ENCODE data around the gene KCP.

Gene KCP

DNA sequence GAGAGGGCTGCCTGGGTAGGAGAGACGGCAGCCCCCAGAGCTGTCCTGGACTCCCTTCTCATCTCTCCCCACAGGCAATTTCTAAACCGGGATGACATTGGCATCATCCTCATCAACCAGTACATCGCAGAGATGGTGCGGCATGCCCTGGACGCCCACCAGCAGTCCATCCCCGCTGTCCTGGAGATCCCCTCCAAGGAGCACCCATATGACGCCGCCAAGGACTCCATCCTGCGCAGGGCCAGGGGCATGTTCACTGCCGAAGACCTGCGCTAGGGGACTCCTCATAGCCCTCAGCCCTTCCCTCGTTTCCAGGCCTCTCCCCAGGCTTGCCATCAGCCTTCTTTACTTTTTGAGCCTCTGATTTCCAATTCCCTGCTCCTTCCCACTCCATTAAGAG, 45.2 kb downstream of the KCP start:
- TF ChIP-seq NFIC (IDR thresholded peaks at IDR 0.05) (no peak), TAF1 (IDR thresholded peaks at IDR 0.05; ENCODE audit: low read depth) (no peak), CEBPB (IDR thresholded peaks at IDR 0.05) (no peak), MAX (IDR thresholded peaks at IDR 0.05) (no peak), ZBTB7A (IDR thresholded peaks at IDR 0.05; ENCODE audit: low read depth) (no peak), EP300 (IDR thresholded peaks at IDR 0.05; ENCODE audit: borderline replicate concordance) (no peak), TCF12 (IDR thresholded peaks at IDR 0.05; ENCODE audit: low read depth) (no peak), RAD21 (IDR thresholded peaks at IDR 0.05; ENCODE audit: low read depth) (no peak), EGR1 (IDR thresholded peaks at IDR 0.05) (no peak), FOXM1 (IDR thresholded peaks at IDR 0.05; ENCODE audit: borderline replicate concordance, low read depth) (no peak)
- TF ChIP-seq, protein P1, sequence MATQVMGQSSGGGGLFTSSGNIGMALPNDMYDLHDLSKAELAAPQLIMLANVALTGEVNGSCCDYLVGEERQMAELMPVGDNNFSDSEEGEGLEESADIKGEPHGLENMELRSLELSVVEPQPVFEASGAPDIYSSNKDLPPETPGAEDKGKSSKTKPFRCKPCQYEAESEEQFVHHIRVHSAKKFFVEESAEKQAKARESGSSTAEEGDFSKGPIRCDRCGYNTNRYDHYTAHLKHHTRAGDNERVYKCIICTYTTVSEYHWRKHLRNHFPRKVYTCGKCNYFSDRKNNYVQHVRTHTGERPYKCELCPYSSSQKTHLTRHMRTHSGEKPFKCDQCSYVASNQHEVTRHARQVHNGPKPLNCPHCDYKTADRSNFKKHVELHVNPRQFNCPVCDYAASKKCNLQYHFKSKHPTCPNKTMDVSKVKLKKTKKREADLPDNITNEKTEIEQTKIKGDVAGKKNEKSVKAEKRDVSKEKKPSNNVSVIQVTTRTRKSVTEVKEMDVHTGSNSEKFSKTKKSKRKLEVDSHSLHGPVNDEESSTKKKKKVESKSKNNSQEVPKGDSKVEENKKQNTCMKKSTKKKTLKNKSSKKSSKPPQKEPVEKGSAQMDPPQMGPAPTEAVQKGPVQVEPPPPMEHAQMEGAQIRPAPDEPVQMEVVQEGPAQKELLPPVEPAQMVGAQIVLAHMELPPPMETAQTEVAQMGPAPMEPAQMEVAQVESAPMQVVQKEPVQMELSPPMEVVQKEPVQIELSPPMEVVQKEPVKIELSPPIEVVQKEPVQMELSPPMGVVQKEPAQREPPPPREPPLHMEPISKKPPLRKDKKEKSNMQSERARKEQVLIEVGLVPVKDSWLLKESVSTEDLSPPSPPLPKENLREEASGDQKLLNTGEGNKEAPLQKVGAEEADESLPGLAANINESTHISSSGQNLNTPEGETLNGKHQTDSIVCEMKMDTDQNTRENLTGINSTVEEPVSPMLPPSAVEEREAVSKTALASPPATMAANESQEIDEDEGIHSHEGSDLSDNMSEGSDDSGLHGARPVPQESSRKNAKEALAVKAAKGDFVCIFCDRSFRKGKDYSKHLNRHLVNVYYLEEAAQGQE (IDR thresholded peaks at IDR 0.05; ENCODE audit: low read depth), result no peak

- TF ChIP-seq, protein P1 (IDR thresholded peaks at IDR 0.05; ENCODE audit: low read depth), result no peak
- TF ChIP-seq TAF1 (IDR thresholded peaks at IDR 0.05; ENCODE audit: low read depth), result no peak
- no peak for TF ChIP-seq YY1 (IDR thresholded peaks at IDR 0.05; ENCODE audit: low read depth)
- no peak for TF ChIP-seq EGR1 (IDR thresholded peaks at IDR 0.05)
- TF ChIP-seq ZBTB7A (IDR thresholded peaks at IDR 0.05; ENCODE audit: low read depth), result no peak
Observed at GRCh38 chr7:128863433-128863989, 47.0 kb downstream of the KCP start.

GRCh38 chr7:128862571-128863432, 47.7 kb downstream of the KCP start, which contains the start of gene ATP6V1F:
TSS of gene ATP6V1F (plus strand) at chr7:128862856. CDS start at chr7:128862905, 49 bp downstream.
- TF ChIP-seq RAD21 (IDR thresholded peaks at IDR 0.05; ENCODE audit: low read depth) (no peak), MAX (IDR thresholded peaks at IDR 0.05) (peak; percentile 58), YY1 (IDR thresholded peaks at IDR 0.05; ENCODE audit: low read depth) (peak; percentile 66), TAF1 (IDR thresholded peaks at IDR 0.05; ENCODE audit: low read depth) (peak; percentile 73), CREB1 (IDR thresholded peaks at IDR 0.05; ENCODE audit: low read depth) (0 out of 2 replicates have a peak, but pooled peaks have one; percentile 41), TEAD4 (IDR thresholded peaks at IDR 0.05) (peak; percentile 87), EGR1 (IDR thresholded peaks at IDR 0.05) (0 out of 2 replicates have a peak, but pooled peaks have one; percentile 28), FOXM1 (IDR thresholded peaks at IDR 0.05; ENCODE audit: borderline replicate concordance, low read depth) (no peak)

DNA sequence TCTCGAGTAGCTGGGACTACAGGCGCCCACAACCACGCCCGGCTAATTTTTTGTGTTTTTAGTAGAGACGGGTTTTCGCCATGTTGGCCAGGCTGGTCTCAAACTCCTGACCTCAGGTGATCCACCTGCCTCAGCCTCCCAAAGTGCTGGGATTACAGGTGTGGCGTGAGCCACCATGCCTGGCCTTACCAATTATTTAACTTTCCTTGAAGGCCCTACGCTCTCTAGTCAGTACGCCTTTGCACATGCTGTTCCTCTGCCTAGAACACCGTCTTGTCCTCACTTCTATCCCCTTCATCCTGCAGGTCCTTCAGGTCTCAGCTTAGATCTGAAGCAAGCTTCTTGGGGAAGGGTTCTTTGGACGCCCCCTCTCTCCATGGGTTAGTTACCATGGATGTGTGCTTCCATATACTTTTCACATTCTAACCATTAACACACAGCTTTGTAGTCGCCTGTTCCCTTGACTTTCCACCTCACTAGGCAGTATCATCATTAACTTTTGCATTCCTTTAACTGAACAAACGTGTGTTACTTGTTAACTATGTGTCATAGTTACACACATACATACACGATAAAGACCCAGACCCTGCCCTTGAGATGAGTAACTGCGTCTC, 48.4 kb downstream of the KCP start:
- no peak for TF ChIP-seq TEAD4 (IDR thresholded peaks at IDR 0.05)

- no peak for TF ChIP-seq ZBTB7A (IDR thresholded peaks at IDR 0.05; ENCODE audit: low read depth)
- TF ChIP-seq NFIC (IDR thresholded peaks at IDR 0.05), result 0 out of 2 replicates have a peak, but pooled peaks have one; percentile 3
Observed at GRCh38 chr7:128860158-128861073, 50.1 kb downstream of the KCP start.
